Glutamatergic neuron (in vitro differentiated cells): ENCODE results near the gene IP6K1. TPM values are rescaled to one million over a fixed set of nuclear protein-coding genes. Genes with fewer than 3 reads are reported as not detected.
A peak's percentile ranks its signal among the peaks of the same experiment; 100 is the strongest.
"Not testable (repeated sequence)": the region's sequence is repeated elsewhere in the genome, so short reads cannot be mapped to it uniquely, and the experiment has no call there.

ENCODE experiments used
- DNase-seq: peaks from one replicate; pipeline ENCODE4 v3.0.0; 2022
- H3K27ac Mint-ChIP-seq: one replicate; pipeline ENCODE4 v1.8.0; 2020; ENCODE audit warnings: mild to moderate bottlenecking, mixed read lengths, inconsistent platforms; ENCODE audit not compliant: unreplicated experiment
- H3K27me3 Mint-ChIP-seq: one replicate; pipeline ENCODE4 v1.8.0; 2020; ENCODE audit warnings: mild to moderate bottlenecking, moderate library complexity, mixed read lengths, inconsistent platforms; ENCODE audit not compliant: unreplicated experiment
- H3K36me3 Mint-ChIP-seq: one replicate; pipeline ENCODE4 v1.8.0; 2020; ENCODE audit warnings: mild to moderate bottlenecking, mixed read lengths, inconsistent platforms; ENCODE audit not compliant: unreplicated experiment
- H3K4me1 Mint-ChIP-seq: one replicate; pipeline ENCODE4 v1.8.0; 2020; ENCODE audit warnings: mild to moderate bottlenecking, low read depth, mixed read lengths, inconsistent platforms; ENCODE audit not compliant: unreplicated experiment
- H3K4me3 Mint-ChIP-seq: one replicate; pipeline ENCODE4 v1.8.0; 2020; ENCODE audit warnings: mild to moderate bottlenecking, mixed read lengths, inconsistent platforms; ENCODE audit not compliant: unreplicated experiment
- H3K9me3 Mint-ChIP-seq: one replicate; pipeline ENCODE4 v1.8.0; 2020; ENCODE audit warnings: mild to moderate bottlenecking, moderate library complexity, mixed read lengths, inconsistent platforms; ENCODE audit not compliant: unreplicated experiment
- total RNA-seq: library from RNA; stranded (reverse); fragmentation: NEBNext Ultra II Directional; extraction: Animal tissue kit (Norgen Biotek cat#: 25700); gene quantifications from one replicate; pipeline ENCODE4 v1.2.1, GENCODE V29; 2021; ENCODE audit not compliant: unreplicated experiment
- TF ChIP-seq, protein P1 (sequence below): fragments of 200-600 bp; sonication (generic); IDR thresholded peaks from one replicate; pipeline ENCODE4 v1.5.0; 2021; ENCODE audit not compliant: partially characterized antibody, unreplicated experiment

The IP6K1 gene
- total RNA-seq, 1 donor from 2014 or later = 44.6 TPM

DNA sequence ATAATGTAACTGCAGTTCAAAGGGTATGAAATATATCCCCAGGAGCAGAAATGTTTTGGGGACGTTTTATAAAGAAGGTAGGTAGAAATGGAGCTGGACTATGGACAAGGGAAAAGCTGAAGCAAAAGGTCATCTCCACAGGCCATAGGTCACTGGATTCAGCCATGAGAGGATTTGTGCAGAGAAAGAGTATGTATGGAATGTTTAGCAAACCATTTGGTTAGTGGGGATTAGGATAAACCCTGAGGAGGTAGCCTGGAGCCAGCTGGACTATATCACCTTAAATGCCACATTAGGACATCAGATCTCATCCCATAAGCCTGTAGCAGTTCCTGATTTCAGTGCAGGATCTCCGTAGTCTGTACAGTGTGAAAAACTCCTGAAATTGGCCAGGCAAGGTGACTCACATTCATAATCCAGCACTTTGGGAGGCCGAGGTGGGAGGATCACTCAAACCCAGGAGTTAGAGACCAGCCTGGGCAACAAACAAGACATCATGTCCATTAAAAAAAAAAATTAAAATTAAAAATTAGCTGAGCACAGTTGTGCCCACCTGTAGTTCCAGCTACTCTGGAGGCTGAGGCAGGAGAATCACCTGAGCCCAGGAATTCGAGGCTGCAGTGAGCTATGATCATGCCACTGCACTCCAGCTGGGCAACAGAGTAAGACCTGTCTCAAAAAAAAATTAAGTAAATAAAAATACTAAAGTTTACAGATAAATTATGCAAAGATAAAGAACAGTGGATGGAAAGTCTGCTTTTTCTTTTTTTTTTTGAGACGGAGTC, 4.7 kb downstream of the IP6K1 start:
- TF ChIP-seq, protein P1, sequence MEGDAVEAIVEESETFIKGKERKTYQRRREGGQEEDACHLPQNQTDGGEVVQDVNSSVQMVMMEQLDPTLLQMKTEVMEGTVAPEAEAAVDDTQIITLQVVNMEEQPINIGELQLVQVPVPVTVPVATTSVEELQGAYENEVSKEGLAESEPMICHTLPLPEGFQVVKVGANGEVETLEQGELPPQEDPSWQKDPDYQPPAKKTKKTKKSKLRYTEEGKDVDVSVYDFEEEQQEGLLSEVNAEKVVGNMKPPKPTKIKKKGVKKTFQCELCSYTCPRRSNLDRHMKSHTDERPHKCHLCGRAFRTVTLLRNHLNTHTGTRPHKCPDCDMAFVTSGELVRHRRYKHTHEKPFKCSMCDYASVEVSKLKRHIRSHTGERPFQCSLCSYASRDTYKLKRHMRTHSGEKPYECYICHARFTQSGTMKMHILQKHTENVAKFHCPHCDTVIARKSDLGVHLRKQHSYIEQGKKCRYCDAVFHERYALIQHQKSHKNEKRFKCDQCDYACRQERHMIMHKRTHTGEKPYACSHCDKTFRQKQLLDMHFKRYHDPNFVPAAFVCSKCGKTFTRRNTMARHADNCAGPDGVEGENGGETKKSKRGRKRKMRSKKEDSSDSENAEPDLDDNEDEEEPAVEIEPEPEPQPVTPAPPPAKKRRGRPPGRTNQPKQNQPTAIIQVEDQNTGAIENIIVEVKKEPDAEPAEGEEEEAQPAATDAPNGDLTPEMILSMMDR = no peak
- no peak for DNase-seq
- H3K4me1 Mint-ChIP-seq = peaks cover 9% of the 10 kb centered on the region
- peaks cover 4% of the 10 kb centered on the region for H3K9me3 Mint-ChIP-seq
- H3K36me3 Mint-ChIP-seq = no peaks in the 10 kb centered on the region
- H3K4me3 Mint-ChIP-seq = no peak overlapping the region
- no peak overlapping the region for H3K27ac Mint-ChIP-seq
- H3K27me3 Mint-ChIP-seq = peaks cover 2% of the 10 kb centered on the region

DNA sequence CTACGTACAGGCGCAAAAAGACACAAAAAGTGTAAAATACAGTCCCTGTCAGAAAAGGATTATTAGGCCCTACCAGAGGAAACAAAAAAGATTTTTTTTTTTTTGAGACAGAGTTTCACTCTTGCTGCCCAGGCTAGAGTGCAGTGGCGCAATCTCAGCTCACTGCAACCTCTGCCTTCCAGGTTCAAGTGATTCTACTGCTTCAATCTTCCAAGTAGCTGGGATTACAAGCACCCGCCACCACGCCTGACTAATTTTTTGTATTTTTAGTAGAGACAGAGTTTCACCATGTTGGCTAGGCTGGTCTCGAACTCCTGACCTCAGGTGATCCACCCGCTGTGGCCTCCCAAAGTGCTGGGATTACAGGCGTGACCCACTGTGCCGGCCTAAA, 5.4 kb downstream of the IP6K1 start:
- not testable (repeated sequence) for DNase-seq, H3K27me3 Mint-ChIP-seq, H3K36me3 Mint-ChIP-seq, H3K4me3 Mint-ChIP-seq, H3K9me3 Mint-ChIP-seq, H3K4me1 Mint-ChIP-seq
- H3K27ac Mint-ChIP-seq = peak overlapping the region; percentile 6

DNA sequence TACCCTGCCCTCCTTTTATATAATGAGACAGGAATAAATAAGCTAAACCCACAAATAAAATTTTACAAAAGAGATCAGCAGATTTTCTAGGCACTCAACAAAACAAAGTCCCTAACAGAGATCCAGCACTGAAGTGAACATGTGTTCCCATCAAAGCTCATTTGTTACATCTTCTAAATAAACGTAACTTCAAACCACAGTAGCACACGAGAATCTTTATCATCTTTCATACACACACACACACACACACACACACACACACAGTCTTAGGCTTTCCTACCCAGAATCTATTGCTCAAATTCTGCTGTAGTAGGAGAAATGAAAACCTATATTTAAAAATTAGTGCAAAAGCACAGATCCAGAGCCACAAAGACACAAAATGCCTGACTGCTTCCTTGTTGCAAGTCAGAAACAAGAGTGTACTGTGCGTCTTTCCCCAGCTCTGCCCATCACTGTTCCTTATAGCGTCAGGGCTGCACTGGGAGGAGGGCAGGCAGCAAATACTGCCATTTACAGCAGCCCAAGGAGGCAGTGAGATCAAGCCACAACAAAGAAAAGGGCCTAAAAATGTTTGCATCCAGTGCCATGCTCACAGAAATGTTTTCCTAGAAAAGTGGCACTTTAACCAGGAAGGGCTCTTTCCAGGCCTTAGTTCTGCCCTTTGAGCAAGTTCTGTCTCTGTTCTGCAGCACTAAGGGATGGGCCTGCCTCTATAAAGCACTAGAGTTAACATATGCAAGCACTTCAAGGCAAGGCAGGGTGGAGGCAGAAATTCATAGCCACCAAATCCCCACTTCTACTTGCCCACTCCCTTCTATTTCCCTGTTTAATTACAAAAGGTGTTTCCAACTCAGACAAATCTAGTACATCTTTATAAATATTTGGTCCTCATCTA, 6.0 kb downstream of the IP6K1 start:
- TF ChIP-seq, protein P1 = no peak
- Mint-ChIP-seq H3K27me3 (no peaks in the 10 kb centered on the region), H3K9me3 (peaks cover under 1% of the 10 kb centered on the region), H3K4me3 (peak overlapping the region; percentile 20), H3K36me3 (no peaks in the 10 kb centered on the region), H3K27ac (peak overlapping the region; percentile 55), H3K4me1 (peaks cover 7% of the 10 kb centered on the region)
- DNase-seq = no peak

- TF ChIP-seq, protein P1 = no peak
- no peaks in the 10 kb centered on the region for H3K27me3 Mint-ChIP-seq
- peak overlapping the region; percentile 55 for H3K27ac Mint-ChIP-seq
- H3K4me1 Mint-ChIP-seq = peaks cover 7% of the 10 kb centered on the region
- no peak overlapping the region for H3K4me3 Mint-ChIP-seq
- no peak for DNase-seq
- no peaks in the 10 kb centered on the region for H3K36me3 Mint-ChIP-seq
- no peaks in the 10 kb centered on the region for H3K9me3 Mint-ChIP-seq
These were observed 6.8 kb downstream of the IP6K1 start for GRCh38 chr3:49779358-49780079.

- not testable (repeated sequence) for H3K9me3 Mint-ChIP-seq, DNase-seq, H3K36me3 Mint-ChIP-seq, H3K27ac Mint-ChIP-seq, H3K4me1 Mint-ChIP-seq, H3K4me3 Mint-ChIP-seq, H3K27me3 Mint-ChIP-seq
These were observed 10.2 kb downstream of the IP6K1 start for GRCh38 chr3:49776101-49776500.
